Panc1 (cell line): ENCODE measurements around the gene AMZ1.

Experiments
- CTCF ChIP-seq: fragments of 450-650 bp; IDR thresholded peaks from 2 replicates; pipeline ENCODE4 v1.5.1; 2017; ENCODE audit warnings: mild to moderate bottlenecking
- POLR2AphosphoS5 ChIP-seq: IDR thresholded peaks from 2 replicates; pipeline ENCODE4 v1.6.1; 2012; ENCODE audit warnings: mild to moderate bottlenecking, low read depth, low read length, moderate library complexity
- REST ChIP-seq, 2 experiments: IDR thresholded peaks; 2 replicates each; pipeline ENCODE4 v1.6.1; 2011 to 2012; ENCODE audit warnings: low read depth in 2 of 2, control low read depth in 1 of 2, low read length in 1 of 2, mild to moderate bottlenecking in 1 of 2, moderate library complexity in 1 of 2; ENCODE audit not compliant: insufficient read depth in 1 of 2
- SIN3A ChIP-seq: IDR thresholded peaks from 2 replicates; pipeline ENCODE4 v1.6.1; 2012; ENCODE audit warnings: low read depth, mild to moderate bottlenecking, low read length, moderate library complexity, borderline replicate concordance; ENCODE audit not compliant: insufficient read depth
- TCF7L2 ChIP-seq: IDR thresholded peaks from 2 replicates; pipeline ENCODE4 v1.6.1; 2011; ENCODE audit warnings: mild to moderate bottlenecking, low read depth, low read length, inconsistent platforms

- TF ChIP-seq CTCF (no peak), SIN3A (no peak), POLR2AphosphoS5 (no peak), REST (IDR thresholded peaks at IDR 0.05; ENCODE audit: insufficient read depth in 1 of 2, low read depth in 2 of 2, low read length in 1 of 2) (no peak), TCF7L2 (no peak)
Measured at GRCh38 chr7:2737771-2738540, 50.0 kb downstream of the AMZ1 start.
